ENCODE results near the gene ALDH7A1.

ALDH7A1 gene

DNA sequence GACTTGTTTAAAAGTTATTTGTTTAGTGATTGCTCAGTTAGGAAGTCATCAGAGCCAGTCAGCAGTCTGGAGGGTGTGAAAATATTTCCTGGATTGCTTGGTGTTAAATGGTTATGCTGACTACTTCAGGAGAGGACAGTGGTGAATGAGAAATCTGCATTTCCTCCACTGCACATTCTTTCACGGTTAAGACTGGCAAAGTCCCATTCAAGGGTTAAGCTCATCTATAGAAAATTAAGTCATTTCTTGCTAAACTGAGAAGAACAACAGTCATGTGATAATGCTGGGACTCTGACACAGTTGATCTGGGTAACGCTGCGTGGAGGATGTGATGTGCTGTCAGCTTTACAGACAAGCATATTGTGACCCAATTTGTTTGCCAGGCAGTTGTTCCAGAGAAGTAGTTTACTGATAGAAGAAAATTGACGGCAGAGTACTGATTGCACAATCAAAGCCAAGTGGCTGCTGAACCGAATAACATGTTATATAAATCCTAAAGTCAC is 91.4 kb downstream of the ALDH7A1 start:
- no peak for DNase-seq

DNA sequence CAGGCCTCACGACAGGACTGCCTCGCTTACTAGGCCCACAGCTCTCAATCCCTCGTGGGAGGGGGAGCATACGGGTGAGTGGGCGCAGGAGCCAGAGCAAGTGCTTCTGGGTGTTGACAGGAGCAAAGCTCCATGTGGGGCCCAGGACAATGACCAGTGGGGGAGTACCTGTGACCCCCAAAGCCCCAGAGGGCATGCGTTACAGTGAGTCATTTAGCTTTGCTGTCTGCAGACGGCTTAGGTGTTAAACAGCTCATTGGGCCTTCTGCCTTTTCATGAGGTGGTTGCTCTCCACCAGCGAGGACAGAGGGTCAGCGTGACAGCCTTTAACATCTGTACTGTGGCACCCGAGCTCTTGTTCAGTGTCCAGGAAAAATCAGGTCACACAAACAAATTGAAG is 93.6 kb downstream of the ALDH7A1 start:
- no peak for DNase-seq

- DNase-seq = no peak
These were observed 95.1 kb downstream of the ALDH7A1 start for GRCh38 chr5:126499853-126500342.

- no peak for DNase-seq
These were observed 95.7 kb downstream of the ALDH7A1 start for GRCh38 chr5:126499278-126499677.

GRCh38 chr5:126497506-126497905 is 97.5 kb downstream of the ALDH7A1 start:
- DNase-seq = no peak

DNA sequence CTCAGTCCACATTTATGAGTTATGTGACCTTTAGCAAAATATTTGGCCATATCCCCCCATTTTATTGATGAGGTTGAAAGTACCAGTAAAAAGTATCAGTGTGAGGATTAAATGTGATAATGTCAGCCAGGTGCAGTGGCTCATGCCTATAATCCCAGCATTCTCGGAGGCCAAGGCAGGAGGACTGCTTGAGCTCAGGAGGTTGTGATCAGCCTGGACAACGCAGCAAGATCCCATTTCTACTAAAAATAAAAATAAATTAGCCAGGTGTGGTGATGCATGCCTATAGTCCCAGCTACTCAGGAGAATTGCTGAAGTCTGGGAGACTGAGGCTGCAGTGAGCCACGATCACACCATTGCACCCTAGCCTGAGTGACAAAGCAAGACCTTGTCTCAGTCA is 100.6 kb downstream of the ALDH7A1 start:
- no peak for DNase-seq

- DNase-seq = no peak
These were observed 102.1 kb downstream of the ALDH7A1 start for GRCh38 chr5:126492939-126493338.

GRCh38 chr5:126490167-126490940 is 104.7 kb downstream of the ALDH7A1 start:
- no peak for DNase-seq

DNA sequence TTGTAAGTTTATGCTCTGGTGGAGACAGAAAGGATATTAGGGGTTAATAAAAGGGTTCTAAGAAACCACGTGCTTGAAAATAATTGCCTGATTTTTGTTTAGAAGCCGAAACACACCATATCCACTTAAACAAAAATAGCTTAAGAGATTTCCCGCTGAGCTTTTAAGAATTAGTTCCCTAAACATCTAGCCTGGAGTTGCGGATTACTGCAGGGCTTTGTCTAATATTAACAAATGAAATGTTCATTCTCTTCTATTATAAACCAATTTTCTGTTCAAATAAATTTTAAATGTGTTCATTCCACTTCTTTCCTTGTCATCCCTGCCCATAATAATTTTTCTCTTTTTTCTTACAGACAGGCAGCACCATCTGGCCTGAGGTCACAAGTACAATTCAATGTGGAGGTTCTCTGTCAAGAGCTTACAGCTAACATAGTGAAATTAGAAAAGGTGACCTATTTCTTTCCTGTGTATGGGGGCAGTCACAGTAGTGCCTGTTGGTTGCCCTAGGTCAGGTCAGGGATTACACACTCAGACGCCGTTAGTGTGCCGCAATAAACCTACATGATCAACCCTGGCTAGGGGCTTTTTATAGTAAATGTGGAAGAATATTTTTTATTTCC is 106.5 kb downstream of the ALDH7A1 start:
- DNase-seq = no peak

DNA sequence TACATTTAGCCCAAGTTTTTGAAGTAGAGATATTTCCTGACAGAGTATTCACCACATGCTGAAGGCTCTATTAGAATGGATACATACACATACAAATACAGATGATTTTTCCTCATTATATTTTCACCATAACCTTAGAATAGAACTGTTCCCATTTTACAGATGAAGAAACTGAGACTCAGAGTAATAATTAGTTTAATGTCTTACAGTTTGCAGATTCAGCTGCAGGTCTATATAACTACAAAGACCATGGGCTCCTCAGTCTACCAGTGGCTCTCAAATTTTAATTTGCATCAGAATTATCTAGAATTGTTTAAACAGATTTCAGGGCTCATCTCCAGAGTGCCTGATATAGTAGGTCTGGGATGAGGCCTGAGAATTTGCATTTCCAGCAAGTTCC is 107.4 kb downstream of the ALDH7A1 start:
- DNase-seq = no peak

- no peak for DNase-seq
These were observed 108.7 kb downstream of the ALDH7A1 start for GRCh38 chr5:126486332-126486731.

GRCh38 chr5:126484253-126484652 is 110.8 kb downstream of the ALDH7A1 start:
- no peak for DNase-seq

- no peak for DNase-seq
These were observed 111.9 kb downstream of the ALDH7A1 start for GRCh38 chr5:126483156-126483555.

DNA sequence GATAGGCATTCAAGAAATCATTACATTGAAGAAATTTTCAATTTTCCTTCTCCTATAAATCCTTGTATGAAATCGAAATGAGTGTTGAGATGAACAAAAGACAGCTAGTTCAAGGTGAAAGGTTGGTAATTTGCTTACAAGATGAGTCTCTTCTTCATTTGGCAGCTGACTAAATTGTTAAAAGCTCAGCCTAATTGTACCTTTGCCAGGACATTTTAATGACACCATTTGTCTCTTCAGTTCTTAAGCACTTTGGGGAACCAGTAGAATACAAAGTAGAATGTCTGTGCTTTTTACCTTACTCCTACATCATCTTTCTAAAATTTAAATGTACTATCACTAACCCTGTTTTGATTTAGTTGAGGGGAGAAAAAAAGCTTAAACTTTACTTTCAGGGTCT is 112.4 kb downstream of the ALDH7A1 start:
- no peak for DNase-seq

- DNase-seq = no peak
These were observed 113.8 kb downstream of the ALDH7A1 start for GRCh38 chr5:126481243-126481642.

Measured in activated naive CD4-positive, alpha-beta T cell treated with Interleukin-2 at 50 U/mL for 16 hours (primary cell).